ENCODE data around the gene LRRC28.
A peak's percentile ranks its signal among the peaks of the same experiment; 100 is the strongest.

LRRC28 gene

DNA sequence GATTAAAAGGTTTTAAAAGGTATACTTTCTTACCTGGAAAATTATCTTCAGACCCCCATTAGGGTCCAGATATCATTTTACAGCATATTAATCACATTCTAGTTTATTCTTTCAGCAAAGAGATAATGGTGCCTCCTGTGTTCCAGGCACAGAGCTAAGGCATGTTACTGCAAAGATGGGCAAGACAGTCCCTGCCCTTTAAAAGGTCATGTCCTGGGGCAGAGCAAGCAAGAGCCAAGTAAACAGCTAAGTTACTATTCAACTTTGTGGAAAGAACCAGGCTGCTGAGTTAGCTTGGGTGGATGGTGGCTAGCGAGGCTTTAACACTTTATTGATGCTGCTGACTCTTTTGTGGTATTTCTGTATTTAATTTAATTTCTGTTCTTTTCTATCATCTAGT is 75.0 kb downstream of the LRRC28 start:
- H3K36me3 Mint-ChIP-seq (ENCODE audit: low read depth) = no peaks in the 10 kb centered on the region
- no peaks in the 10 kb centered on the region for H3K9me3 Mint-ChIP-seq
- no peaks in the 10 kb centered on the region for H3K4me1 Mint-ChIP-seq (ENCODE audit: low read depth)
- no peak overlapping the region for H3K4me3 Mint-ChIP-seq
- intact Hi-C loops (cut with micrococcal nuclease) = no loop called here
- H3K27me3 Mint-ChIP-seq = no peaks in the 10 kb centered on the region
- no peak overlapping the region for H3K27ac Mint-ChIP-seq

DNA sequence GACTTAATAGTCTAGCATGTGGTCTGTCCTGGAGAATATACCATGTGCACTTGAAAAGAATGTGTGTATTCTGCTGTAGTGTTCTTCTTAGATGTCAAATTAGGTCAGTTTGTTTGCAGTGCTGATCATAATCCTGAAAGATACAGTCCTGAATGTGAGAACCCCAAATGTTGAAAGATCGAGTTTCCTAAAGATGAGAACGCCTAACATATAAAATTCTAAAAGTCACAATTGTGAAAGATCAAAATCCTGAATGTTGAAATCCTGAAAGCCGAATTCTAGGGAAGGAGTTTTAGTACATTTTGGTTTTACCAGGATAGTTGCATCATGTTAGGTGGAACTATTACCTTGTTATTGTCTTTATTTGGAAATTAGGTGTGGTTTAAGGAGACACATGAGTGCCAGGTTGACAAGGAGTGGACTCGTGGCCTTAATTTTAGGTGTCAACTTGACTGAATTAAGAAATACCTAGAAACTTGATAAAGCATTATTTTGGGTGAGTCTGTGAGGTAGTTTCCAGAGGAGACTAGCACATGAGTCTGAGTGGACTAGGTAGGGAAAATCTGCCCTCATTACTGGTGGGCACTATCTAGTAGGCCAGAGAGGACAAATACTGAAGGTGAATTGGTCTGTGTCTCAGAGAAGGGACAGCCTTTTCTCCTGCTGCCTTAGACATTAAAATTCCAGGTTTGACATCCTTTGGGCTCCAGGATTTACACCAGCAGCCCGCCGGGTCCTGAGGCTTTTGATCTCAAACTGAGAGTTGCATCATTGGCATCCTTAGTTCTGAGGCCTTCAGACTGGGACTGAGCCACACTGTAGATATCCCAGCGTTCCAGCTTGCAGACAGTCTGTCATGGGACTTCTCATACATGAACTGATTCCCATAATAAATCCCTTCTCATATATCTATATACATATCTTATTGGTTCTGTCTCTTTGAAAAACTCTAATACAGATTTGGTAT is 77.1 kb downstream of the LRRC28 start:
- Mint-ChIP-seq H3K4me3 (no peak overlapping the region), H3K27ac (no peak overlapping the region), H3K4me1 (ENCODE audit: low read depth) (no peaks in the 10 kb centered on the region), H3K27me3 (no peaks in the 10 kb centered on the region), H3K9me3 (no peaks in the 10 kb centered on the region), H3K36me3 (ENCODE audit: low read depth) (no peaks in the 10 kb centered on the region)
- intact Hi-C loops (cut with micrococcal nuclease) = no loop called here

DNA sequence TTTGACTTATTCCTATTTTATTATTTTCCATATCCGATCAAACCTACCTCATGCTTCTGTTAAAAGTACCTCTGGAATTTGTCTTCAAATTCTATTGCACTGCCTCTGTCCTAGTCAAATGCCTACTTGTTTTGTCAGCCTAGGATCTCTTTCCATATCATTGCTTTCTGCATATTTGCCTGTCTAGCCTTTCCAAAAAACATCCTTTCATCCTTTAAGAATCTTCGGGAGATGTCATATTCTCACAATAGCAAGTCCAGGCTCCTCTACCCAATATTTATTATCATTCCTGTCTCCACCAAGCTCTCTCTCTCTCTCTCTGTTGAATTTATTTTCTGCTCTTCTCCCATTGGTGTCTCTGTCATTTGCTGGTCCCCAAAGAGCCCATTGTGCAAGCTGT is 80.1 kb downstream of the LRRC28 start:
- H3K4me1 Mint-ChIP-seq (ENCODE audit: low read depth) = no peaks in the 10 kb centered on the region
- no peaks in the 10 kb centered on the region for H3K9me3 Mint-ChIP-seq
- H3K27me3 Mint-ChIP-seq = no peaks in the 10 kb centered on the region
- intact Hi-C loops (cut with micrococcal nuclease) = no loop called here
- no peak overlapping the region for H3K27ac Mint-ChIP-seq
- peaks cover 1% of the 10 kb centered on the region for H3K36me3 Mint-ChIP-seq (ENCODE audit: low read depth)
- no peak overlapping the region for H3K4me3 Mint-ChIP-seq

DNA sequence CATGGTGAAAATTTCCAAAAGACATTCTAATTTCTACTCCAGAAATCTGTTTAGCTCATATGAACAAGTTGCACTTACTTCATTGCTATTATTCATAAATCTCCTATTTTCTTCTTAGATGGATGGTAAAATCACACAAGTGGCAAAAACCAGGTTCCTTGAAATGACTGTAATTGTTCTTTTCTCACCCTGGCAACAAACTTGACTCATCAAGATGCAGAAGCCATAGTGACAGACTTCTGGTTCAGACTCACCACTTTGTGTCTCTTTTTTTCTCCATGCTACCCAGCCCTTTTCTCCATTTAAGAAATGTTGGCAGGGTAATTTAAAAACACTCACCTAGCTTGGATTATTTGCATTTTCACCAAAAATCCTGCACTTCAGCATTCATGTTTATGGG is 82.1 kb downstream of the LRRC28 start:
- Mint-ChIP-seq H3K27ac (no peak overlapping the region), H3K27me3 (no peaks in the 10 kb centered on the region), H3K4me3 (no peak overlapping the region), H3K9me3 (no peaks in the 10 kb centered on the region), H3K4me1 (ENCODE audit: low read depth) (no peaks in the 10 kb centered on the region), H3K36me3 (ENCODE audit: low read depth) (peaks cover 16% of the 10 kb centered on the region)
- intact Hi-C loops (cut with micrococcal nuclease) = no loop called here

DNA sequence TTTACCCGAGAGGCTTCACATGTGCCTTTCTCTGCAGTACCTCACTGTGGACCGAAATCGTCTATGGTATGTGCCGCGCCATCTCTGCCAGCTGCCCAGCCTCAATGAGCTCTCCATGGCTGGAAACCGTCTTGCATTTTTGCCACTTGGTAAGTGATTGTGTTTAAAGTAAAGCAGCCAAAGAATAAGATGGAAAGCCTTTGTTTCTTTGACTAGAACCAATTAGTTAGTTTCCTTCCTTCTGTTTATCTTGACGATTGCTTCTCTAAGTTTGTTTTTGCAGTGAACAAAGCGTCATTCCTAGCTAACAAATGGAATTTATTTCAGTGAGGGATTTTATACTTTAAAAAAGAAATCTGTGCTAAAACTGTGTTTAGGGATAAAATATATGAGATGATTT is 82.7 kb downstream of the LRRC28 start:
- Mint-ChIP-seq H3K4me3 (no peak overlapping the region), H3K27me3 (no peaks in the 10 kb centered on the region), H3K36me3 (ENCODE audit: low read depth) (peaks cover 16% of the 10 kb centered on the region), H3K9me3 (no peaks in the 10 kb centered on the region), H3K27ac (no peak overlapping the region), H3K4me1 (ENCODE audit: low read depth) (no peaks in the 10 kb centered on the region)
- intact Hi-C loops (cut with micrococcal nuclease) = no loop called here

DNA sequence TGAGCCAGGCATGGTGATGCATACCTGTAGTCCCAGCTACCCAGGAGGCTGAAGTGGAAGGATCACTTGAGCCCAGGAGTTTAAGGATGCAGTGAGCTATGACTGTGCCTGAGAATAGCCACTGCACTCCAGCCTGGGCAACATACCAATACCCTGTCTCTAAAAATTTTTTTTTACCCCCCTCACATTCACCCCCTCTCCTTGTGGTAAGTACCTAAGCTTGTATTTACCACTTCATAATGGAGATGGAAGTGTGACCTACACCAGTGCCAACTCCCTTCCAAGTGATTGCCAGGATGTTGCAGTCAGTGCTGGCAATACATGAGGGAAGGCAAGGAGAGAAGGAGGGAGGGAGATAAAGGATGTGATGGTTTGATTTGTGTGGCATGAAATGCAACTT is 84.2 kb downstream of the LRRC28 start:
- Mint-ChIP-seq H3K36me3 (ENCODE audit: low read depth) (peaks cover 16% of the 10 kb centered on the region), H3K4me1 (ENCODE audit: low read depth) (no peaks in the 10 kb centered on the region)
- intact Hi-C loops (cut with micrococcal nuclease) = no loop called here

DNA sequence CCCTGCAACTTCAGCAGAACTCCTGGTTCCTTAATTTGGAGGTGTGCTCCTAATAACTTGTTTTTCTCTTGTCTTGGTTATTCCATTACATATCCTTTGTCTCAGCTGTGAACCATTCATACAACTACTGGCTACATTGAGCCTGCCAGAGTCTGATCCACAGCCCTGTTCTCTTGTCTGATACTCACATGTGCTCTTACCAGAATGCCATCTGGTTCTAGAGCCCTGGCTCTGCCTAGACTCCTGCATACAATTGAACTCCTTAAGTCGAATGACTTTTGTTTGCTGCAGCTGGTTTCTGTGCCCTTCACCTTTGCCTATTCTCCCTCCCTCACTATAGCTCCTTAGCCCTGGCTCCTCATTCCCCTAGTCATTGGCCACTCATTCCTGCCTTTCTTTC is 85.5 kb downstream of the LRRC28 start:
- intact Hi-C loops (cut with micrococcal nuclease) = no loop called here
- Mint-ChIP-seq H3K27me3 (no peaks in the 10 kb centered on the region), H3K4me3 (no peak overlapping the region), H3K4me1 (ENCODE audit: low read depth) (peaks cover 5% of the 10 kb centered on the region), H3K9me3 (no peaks in the 10 kb centered on the region), H3K36me3 (ENCODE audit: low read depth) (peaks cover 16% of the 10 kb centered on the region), H3K27ac (no peak overlapping the region)

More for the DNA sequence above, 84.2 kb downstream of the LRRC28 start:
- no peak overlapping the region for H3K4me3 Mint-ChIP-seq
- H3K27ac Mint-ChIP-seq = no peak overlapping the region
- H3K9me3 Mint-ChIP-seq = no peaks in the 10 kb centered on the region
- H3K27me3 Mint-ChIP-seq = no peaks in the 10 kb centered on the region

DNA sequence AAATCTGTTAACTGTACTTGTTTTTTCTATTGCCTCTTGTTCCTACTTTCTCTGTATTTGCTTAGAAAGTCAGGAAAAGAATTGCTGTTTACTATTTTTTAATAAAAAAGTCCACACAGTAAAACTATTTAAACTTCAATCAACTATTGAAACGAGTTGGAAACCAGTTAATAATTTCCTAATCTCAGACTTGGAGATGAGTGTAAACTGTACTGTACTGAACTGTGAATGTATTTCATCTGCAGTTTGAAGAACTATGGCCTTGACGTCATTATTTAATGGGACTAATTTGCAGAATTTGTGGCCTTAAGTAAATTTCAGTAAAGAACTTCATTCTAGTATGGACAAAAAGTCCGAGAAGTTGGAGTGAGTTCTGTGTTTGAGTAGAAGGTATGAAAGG is 89.1 kb downstream of the LRRC28 start:
- Mint-ChIP-seq H3K27me3 (no peaks in the 10 kb centered on the region), H3K36me3 (ENCODE audit: low read depth) (peaks cover 16% of the 10 kb centered on the region), H3K4me3 (no peak overlapping the region), H3K4me1 (ENCODE audit: low read depth) (peaks cover 9% of the 10 kb centered on the region), H3K9me3 (no peaks in the 10 kb centered on the region), H3K27ac (no peak overlapping the region)
- intact Hi-C loops (cut with micrococcal nuclease) = no loop called here

DNA sequence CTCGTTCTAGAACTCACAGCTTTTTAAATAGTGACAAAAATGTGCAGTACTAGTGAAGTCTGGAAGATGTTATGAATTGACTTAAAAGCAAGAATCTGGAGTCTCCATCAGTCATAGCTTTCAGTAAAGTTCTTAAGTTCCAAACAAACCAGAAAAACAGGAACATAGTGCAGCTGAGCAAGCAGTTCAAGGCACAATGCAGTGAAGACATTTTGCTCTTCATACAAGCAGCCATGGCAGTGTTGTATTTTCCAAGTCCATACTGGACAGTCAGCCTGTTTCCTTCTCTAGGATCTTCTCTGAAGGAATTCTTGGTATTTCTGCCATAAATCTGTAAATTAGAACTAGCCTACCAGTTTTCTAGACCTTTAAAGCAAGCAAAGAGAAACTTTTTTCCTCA is 90.5 kb downstream of the LRRC28 start:
- no peaks in the 10 kb centered on the region for H3K27me3 Mint-ChIP-seq
- H3K36me3 Mint-ChIP-seq (ENCODE audit: low read depth) = peaks cover 11% of the 10 kb centered on the region
- H3K27ac Mint-ChIP-seq = peak overlapping the region; percentile 30
- no peaks in the 10 kb centered on the region for H3K9me3 Mint-ChIP-seq
- H3K4me3 Mint-ChIP-seq = no peak overlapping the region
- H3K4me1 Mint-ChIP-seq (ENCODE audit: low read depth) = peaks cover 9% of the 10 kb centered on the region
- intact Hi-C loops (cut with micrococcal nuclease) = no loop called here

DNA sequence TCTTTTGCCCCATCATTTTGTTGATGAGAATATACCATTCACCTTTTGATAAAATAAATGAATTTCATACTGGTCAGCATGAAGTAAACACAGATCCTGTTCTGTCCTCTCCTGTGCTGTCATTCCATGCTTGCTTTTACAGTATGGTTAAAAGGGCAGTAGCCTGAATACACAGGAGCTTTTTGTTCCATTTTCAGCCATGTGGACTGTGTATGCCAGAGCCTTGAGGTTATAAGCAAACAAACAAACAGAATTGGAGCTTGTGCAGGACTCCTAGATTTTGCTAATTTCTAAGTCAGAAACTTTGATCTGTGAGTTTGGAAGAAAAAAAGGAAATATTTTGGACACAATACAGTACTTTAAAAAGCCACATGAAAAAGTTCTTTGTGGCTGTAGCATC is 91.9 kb downstream of the LRRC28 start:
- peaks cover 9% of the 10 kb centered on the region for H3K4me1 Mint-ChIP-seq (ENCODE audit: low read depth)
- no peak overlapping the region for H3K4me3 Mint-ChIP-seq
- intact Hi-C loops (cut with micrococcal nuclease) = no loop called here
- H3K36me3 Mint-ChIP-seq (ENCODE audit: low read depth) = no peaks in the 10 kb centered on the region
- no peaks in the 10 kb centered on the region for H3K9me3 Mint-ChIP-seq
- no peaks in the 10 kb centered on the region for H3K27me3 Mint-ChIP-seq
- H3K27ac Mint-ChIP-seq = no peak overlapping the region

DNA sequence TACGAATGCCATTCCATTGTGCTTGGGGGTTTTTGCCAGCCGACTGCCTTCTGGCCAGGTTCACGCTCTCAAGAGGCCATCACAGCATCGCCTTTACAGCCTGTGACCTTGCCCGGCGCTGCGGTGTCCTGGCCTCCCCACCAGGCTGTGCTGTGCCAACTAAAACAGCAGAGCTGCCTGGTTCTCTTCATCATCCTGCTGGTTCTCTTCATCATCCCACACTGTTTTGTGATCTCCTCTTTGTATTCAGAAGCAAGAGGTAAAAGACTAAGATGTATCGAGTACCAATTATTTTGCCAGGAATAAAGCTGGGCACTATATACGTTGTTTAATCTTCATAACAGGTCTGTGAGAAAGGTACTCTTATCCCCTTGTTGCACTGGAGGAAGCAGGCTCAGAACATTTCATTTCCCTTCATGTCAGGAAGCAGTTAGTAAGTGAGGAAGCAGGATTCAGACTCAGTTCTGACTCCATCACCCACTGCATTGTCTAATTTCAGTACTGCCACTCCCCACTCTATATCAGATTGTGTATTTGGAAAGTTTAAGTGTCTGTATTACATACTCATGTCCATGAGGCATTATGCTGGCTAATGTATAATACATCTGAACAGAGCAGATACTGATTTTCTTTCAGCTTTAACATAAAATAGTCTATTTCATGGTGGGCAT is 92.7 kb downstream of the LRRC28 start:
- intact Hi-C loops (cut with micrococcal nuclease) = no loop called here
- Mint-ChIP-seq H3K27me3 (no peaks in the 10 kb centered on the region), H3K4me3 (no peak overlapping the region), H3K36me3 (ENCODE audit: low read depth) (peaks cover under 1% of the 10 kb centered on the region), H3K9me3 (no peaks in the 10 kb centered on the region), H3K4me1 (ENCODE audit: low read depth) (peaks cover 9% of the 10 kb centered on the region), H3K27ac (no peak overlapping the region)

DNA sequence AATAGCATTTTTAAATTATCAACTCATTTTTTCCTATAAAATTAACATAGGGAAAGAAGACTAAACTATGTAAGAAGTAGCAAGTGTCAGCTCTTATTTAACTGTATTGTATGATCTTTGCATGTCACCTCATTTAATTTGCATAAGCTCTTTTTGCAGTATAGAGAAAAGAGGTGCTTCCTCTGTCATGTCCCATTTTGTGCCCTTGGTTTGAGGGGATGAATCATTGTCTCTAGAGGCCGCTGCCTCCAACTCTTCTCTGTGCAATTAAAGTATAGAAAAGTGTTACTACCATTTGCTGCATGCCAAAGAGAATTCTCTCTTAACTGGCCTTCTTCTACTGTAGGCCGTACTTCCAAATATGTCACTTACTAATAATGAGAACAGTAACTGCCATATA is 93.4 kb downstream of the LRRC28 start:
- Mint-ChIP-seq H3K36me3 (ENCODE audit: low read depth) (peaks cover 6% of the 10 kb centered on the region), H3K27ac (no peak overlapping the region), H3K27me3 (no peaks in the 10 kb centered on the region), H3K9me3 (peaks cover 6% of the 10 kb centered on the region), H3K4me3 (no peak overlapping the region), H3K4me1 (ENCODE audit: low read depth) (peaks cover 9% of the 10 kb centered on the region)
- intact Hi-C loops (cut with micrococcal nuclease) = no loop called here

DNA sequence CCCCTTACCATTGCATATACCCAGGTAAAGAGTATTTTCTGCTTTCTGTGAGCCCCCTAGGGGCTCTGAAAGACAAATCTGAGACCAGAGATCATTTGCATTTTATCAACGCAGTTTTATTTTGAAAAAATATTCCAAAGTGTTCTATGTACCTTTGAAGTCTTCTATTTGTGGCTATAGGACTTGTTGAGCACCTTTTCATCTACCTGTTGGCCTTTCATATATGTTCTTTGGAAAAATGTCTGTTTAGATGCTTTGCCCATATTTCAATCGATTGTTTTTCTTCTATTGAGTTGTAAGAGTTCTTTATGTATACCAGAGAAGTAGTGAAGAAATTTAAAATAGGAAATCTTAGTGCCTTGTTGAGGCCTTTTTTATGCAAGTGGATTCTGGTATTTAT is 94.0 kb downstream of the LRRC28 start:
- peaks cover 7% of the 10 kb centered on the region for H3K36me3 Mint-ChIP-seq (ENCODE audit: low read depth)
- no peaks in the 10 kb centered on the region for H3K27me3 Mint-ChIP-seq
- intact Hi-C loops (cut with micrococcal nuclease) = no loop called here
- H3K4me1 Mint-ChIP-seq (ENCODE audit: low read depth) = peaks cover 9% of the 10 kb centered on the region
- no peak overlapping the region for H3K4me3 Mint-ChIP-seq
- peaks cover 7% of the 10 kb centered on the region for H3K9me3 Mint-ChIP-seq
- H3K27ac Mint-ChIP-seq = no peak overlapping the region

DNA sequence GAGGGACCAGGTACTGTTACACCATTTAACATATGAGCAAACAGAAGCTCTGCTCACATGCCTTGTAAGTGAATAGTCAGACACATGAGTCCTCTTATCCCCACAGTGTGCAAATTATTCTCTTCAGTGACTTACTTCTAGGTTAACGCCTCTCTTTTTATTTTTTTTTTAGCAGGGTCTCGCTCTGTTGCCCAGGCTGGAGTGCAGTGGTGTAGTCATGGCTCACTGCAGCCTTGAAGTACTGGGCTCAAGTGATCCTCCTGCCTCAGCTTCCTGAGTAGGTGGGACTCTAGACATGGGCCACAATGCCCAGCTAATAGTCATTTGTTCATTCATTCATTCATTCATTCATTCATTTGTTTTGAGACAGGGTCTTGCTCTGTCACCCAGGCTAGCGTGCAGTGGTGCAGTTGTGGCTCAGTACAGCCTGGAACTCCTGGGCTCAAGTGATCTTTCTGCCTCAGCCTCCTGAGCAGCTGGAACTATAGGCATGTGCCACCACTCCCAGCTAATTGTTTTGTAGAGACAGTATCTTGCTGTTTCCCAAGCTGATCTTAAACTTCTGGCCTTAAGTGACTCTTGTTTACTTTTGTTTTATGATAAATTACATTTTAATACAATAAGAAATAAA is 94.7 kb downstream of the LRRC28 start:
- H3K4me1 Mint-ChIP-seq (ENCODE audit: low read depth) = peaks cover 9% of the 10 kb centered on the region
- no peaks in the 10 kb centered on the region for H3K27me3 Mint-ChIP-seq
- H3K36me3 Mint-ChIP-seq (ENCODE audit: low read depth) = peaks cover 7% of the 10 kb centered on the region
- peaks cover 7% of the 10 kb centered on the region for H3K9me3 Mint-ChIP-seq
- intact Hi-C loops (cut with micrococcal nuclease) = no loop called here
- H3K27ac Mint-ChIP-seq = no peak overlapping the region
- no peak overlapping the region for H3K4me3 Mint-ChIP-seq

All from dendritic cell treated with granulocyte-macrophage colony-stimulating factor and Interleukin-4, amounts not matched to agents 40 ng/mL and 50 ng/mL, for 4 days (primary cell).